ENCODE measurements around the gene TEX13B. TPM values are rescaled to one million over a fixed set of nuclear protein-coding genes. Genes with fewer than 3 reads are reported as not detected.

TEX13B gene
- total and polyA plus RNA-seq, 3 experiments from 2014 or later, result not detected

GRCh38 chrX:107935664-107936433, 46.3 kb downstream of the TEX13B start:
- H3K9me3 ChIP-seq (ENCODE audit: low read length), result no peaks in the 10 kb centered on the region
- Mint-ChIP-seq H3K27ac (no peak overlapping the region), H3K36me3 (no peaks in the 10 kb centered on the region), H3K27me3 (peaks cover 11 to 15% of the 10 kb centered on the region in 2 donors), H3K4me1 (peaks cover 0 to 4% (median 0%) of the 10 kb centered on the region in 3 donors), H3K9me3 (no peaks in the 10 kb centered on the region), H3K4me3 (peak overlapping the region in 1 of 7 donors; percentile 41)
- H3K36me3 ChIP-seq (ENCODE audit: insufficient read depth, low read length), result no peaks in the 10 kb centered on the region
- H3K4me3 ChIP-seq (ENCODE audit: low read length), result no peak overlapping the region
- H3K4me1 ChIP-seq (ENCODE audit: insufficient read depth, low read length), result no peaks in the 10 kb centered on the region
- no peak overlapping the region for H3K27ac ChIP-seq (ENCODE audit: low read depth, low read length)
- DNase-seq, result no peak
- CTCF ChIA-PET, result no interaction called here
- no peaks in the 10 kb centered on the region for H3K27me3 ChIP-seq (ENCODE audit: insufficient read depth, low read length, poor library complexity, severe bottlenecking)
- POLR2A ChIA-PET, result no interaction called here

- POLR2A ChIA-PET, result no interaction called here
- no peaks in the 10 kb centered on the region for H3K36me3 Mint-ChIP-seq
- H3K4me3 Mint-ChIP-seq, result no peak overlapping the region
- no peaks in the 10 kb centered on the region for H3K27me3 ChIP-seq (ENCODE audit: insufficient read depth, low read length, poor library complexity, severe bottlenecking)
- H3K27me3 Mint-ChIP-seq, result peaks cover 9 to 15% of the 10 kb centered on the region in 2 donors
- no peaks in the 10 kb centered on the region for H3K9me3 Mint-ChIP-seq
- H3K27ac ChIP-seq (ENCODE audit: low read depth, low read length), result no peak overlapping the region
- CTCF ChIA-PET, result no interaction called here
- no peak overlapping the region for H3K4me3 ChIP-seq (ENCODE audit: low read length)
- H3K36me3 ChIP-seq (ENCODE audit: insufficient read depth, low read length), result no peaks in the 10 kb centered on the region
- DNase-seq, result no peak
- H3K27ac Mint-ChIP-seq, result no peak overlapping the region
- no peaks in the 10 kb centered on the region for H3K4me1 ChIP-seq (ENCODE audit: insufficient read depth, low read length)
- H3K4me1 Mint-ChIP-seq, result peaks cover 0 to 4% (median 0%) of the 10 kb centered on the region in 3 donors
- H3K9me3 ChIP-seq (ENCODE audit: low read length), result no peaks in the 10 kb centered on the region
Measured at GRCh38 chrX:107935200-107935599, 47.0 kb downstream of the TEX13B start.

DNA sequence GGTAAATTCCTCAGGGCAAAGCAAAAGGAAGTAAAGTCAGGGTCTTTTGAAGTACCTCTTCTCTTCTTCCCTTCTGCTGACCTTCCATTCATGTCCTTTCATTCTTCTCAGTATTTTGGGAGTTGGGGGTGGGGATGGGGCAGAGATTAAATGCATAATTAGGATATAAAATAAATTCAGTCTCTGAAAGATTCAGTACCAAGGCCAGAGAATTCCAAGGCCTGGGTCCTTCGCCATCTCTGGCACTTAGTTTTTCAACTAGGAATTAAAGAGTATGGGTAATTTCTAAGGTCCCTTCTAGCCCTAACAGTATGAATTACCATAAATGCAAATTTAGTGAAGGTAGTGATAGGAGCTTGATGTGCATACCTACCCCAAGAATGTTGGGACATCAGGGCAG, 47.9 kb downstream of the TEX13B start:
- H3K36me3 ChIP-seq (ENCODE audit: insufficient read depth, low read length), result no peaks in the 10 kb centered on the region
- no peaks in the 10 kb centered on the region for H3K9me3 ChIP-seq (ENCODE audit: low read length)
- no peaks in the 10 kb centered on the region for H3K4me1 ChIP-seq (ENCODE audit: insufficient read depth, low read length)
- CTCF ChIA-PET, result no interaction called here
- Mint-ChIP-seq H3K36me3 (peaks cover 0 to 5% (median 0%) of the 10 kb centered on the region in 3 donors), H3K27me3 (peaks cover 7 to 15% of the 10 kb centered on the region in 2 donors), H3K4me1 (peaks cover 0 to 4% (median 0%) of the 10 kb centered on the region in 3 donors), H3K4me3 (no peak overlapping the region), H3K27ac (no peak overlapping the region), H3K9me3 (no peaks in the 10 kb centered on the region)
- no peak overlapping the region for H3K4me3 ChIP-seq (ENCODE audit: low read length)
- DNase-seq, result no peak
- no peaks in the 10 kb centered on the region for H3K27me3 ChIP-seq (ENCODE audit: insufficient read depth, low read length, poor library complexity, severe bottlenecking)
- H3K27ac ChIP-seq (ENCODE audit: low read depth, low read length), result no peak overlapping the region
- POLR2A ChIA-PET, result no interaction called here

Other genes starting within 250 kb of the TEX13B start
- 10 to 100 TPM; 45.0 to 47.3 TPM for gene TSC22D3, start 206.6 kb downstream of the TEX13B start, total RNA-seq
- gene TSC22D3, start 206.6 kb downstream of the TEX13B start, polyA plus RNA-seq, result 790 TPM
- gene NCBP2L, start 204.6 kb downstream of the TEX13B start, total RNA-seq, result not detected
- gene NCBP2L, start 204.6 kb downstream of the TEX13B start, polyA plus RNA-seq, result 0.24 TPM
- 10 to 100 TPM; 10.6 to 13.3 TPM for gene MID2, start 156.5 kb downstream of the TEX13B start, total RNA-seq
- gene MID2, start 156.5 kb downstream of the TEX13B start, polyA plus RNA-seq, result 6.8 TPM
- gene VSIG1, start 62.7 kb upstream of the TEX13B start, total RNA-seq, result 1 to 10 TPM; 1.9 to 3.1 TPM
- gene VSIG1, start 62.7 kb upstream of the TEX13B start, polyA plus RNA-seq, result 14.9 TPM
- gene PSMD10, start 109.2 kb upstream of the TEX13B start, total RNA-seq, result 10 to 100 TPM; 40.4 to 43.0 TPM
- 55.2 TPM for gene PSMD10, start 109.2 kb upstream of the TEX13B start, polyA plus RNA-seq
- 10 to 100 TPM; 10.7 to 10.8 TPM for gene ATG4A, start 109.4 kb upstream of the TEX13B start, total RNA-seq
- gene ATG4A, start 109.4 kb upstream of the TEX13B start, polyA plus RNA-seq, result 20.4 TPM